ENCODE results near the gene CTNNA2. TPM values are rescaled to one million over a fixed set of nuclear protein-coding genes. Genes with fewer than 3 reads are reported as not detected.

CTNNA2 gene
- total RNA-seq, 2 donors from 2014 or later, result 0.37 to 0.92 TPM

GRCh38 chr2:80546766-80547165 lies 1033.9 kb downstream of the CTNNA2 start:
- ATAC-seq (no peak), DNase-seq (no peak)
- intact Hi-C loops (cut with DNase I, micrococcal nuclease), result no loop called here

DNA sequence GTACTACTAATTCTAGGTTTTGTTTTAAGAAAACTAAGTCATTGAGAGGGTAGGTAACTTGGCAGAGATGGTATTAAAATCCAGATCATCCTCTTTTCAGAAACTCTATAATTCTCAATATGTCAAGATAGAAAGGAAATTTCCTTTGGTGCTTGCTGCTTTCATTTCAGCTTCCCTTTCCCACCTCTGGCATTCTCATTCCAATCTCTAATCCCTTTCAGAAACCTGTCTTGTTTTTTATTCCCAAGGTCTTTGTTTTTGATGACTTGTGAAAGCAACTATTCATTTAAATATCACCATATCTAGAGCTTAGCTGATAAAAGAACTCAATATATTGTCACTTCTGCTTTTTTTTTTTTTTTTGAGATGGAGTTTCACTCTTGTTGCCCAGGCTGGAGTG lies 1034.5 kb downstream of the CTNNA2 start:
- ATAC-seq (no peak), DNase-seq (no peak)
- intact Hi-C loops (cut with DNase I, micrococcal nuclease), result no loop called here

DNA sequence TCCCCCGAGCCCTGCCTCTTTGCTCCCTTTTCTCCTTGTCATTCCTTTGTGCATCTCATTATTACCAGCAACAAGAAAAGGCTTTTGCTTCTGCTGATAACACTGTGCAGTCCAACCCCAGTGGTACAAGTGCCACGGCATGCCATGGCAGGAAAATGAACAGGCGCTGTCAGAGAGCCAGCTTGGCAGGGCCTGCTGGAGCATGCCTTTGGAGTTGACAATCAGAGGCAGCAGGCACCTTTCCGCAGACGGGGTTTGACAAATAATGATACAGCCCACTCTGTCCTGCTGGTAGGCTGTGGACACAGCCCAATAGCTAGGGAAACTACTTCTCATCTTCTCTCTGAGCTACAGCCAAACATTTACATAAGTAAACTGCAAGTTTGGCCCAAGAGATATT lies 1035.6 kb downstream of the CTNNA2 start:
- ATAC-seq, result no peak
- intact Hi-C loops (cut with DNase I, micrococcal nuclease), result no loop called here
- DNase-seq, result no peak

GRCh38 chr2:80549901-80550300 lies 1037.0 kb downstream of the CTNNA2 start:
- no peak for ATAC-seq
- DNase-seq, result no peak
- intact Hi-C loops (cut with DNase I, micrococcal nuclease), result no loop called here

- DNase-seq (no peak), ATAC-seq (no peak)
- intact Hi-C loops (cut with DNase I, micrococcal nuclease), result no loop called here
Measured at GRCh38 chr2:80560326-80560725, 1047.5 kb downstream of the CTNNA2 start.

- ATAC-seq, result no peak
- no peak for DNase-seq
- intact Hi-C loops (cut with DNase I, micrococcal nuclease), result no loop called here
Measured at GRCh38 chr2:80568011-80568410, 1055.2 kb downstream of the CTNNA2 start.

- no peak for DNase-seq
- no peak for ATAC-seq
- intact Hi-C loops (cut with DNase I, micrococcal nuclease), result no loop called here
Measured at GRCh38 chr2:80573167-80573566, 1060.3 kb downstream of the CTNNA2 start.

DNA sequence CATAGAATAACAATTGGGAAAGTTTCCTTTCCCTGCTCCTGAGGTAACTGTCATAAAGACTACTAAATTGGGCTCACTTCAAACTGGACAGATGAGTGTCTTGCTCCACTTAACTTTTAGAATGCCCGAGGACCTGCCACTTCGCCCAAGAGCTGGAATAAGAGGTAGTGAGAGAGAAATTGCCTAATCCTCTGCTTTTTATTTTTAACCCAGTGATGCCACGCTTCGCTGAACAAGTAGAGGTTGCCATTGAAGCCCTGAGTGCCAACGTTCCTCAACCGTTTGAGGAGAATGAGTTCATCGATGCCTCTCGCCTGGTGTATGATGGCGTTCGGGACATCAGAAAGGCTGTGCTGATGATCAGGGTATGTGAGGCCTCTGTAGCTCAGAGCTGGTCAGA lies 1061.1 kb downstream of the CTNNA2 start:
- DNase-seq, result no peak
- intact Hi-C loops (cut with DNase I, micrococcal nuclease), result no loop called here
- no peak for ATAC-seq

- no peak for ATAC-seq
- intact Hi-C loops (cut with DNase I, micrococcal nuclease), result no loop called here
Measured at GRCh38 chr2:80579756-80580155, 1066.9 kb downstream of the CTNNA2 start.

GRCh38 chr2:80591233-80591632 lies 1078.4 kb downstream of the CTNNA2 start:
- no peak for DNase-seq
- intact Hi-C loops (cut with DNase I, micrococcal nuclease), result no loop called here
- no peak for ATAC-seq

More at GRCh38 chr2:80579756-80580155, 1066.9 kb downstream of the CTNNA2 start:
- no peak for DNase-seq

- no peak for DNase-seq
- intact Hi-C loops (cut with DNase I, micrococcal nuclease), result no loop called here
- ATAC-seq, result no peak
Measured at GRCh38 chr2:80592106-80592505, 1079.3 kb downstream of the CTNNA2 start.

DNA sequence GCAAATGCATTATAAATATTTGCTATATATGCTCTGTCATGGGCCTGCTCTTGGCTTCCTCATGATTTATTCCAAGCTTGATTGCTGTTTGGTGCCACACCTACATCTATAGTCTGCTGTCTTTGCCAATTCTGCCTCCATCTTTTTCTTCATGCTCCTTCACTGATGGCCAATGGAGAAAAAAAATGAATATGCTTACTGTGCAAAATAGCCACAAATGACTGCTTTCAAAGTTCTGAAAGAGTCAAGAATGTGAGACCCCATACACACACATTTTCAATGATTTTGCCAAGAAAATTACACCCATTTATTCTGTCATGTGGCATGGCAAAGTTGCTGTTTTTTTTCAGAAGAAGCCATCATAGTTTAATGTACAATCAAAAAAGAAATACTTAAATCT lies 1097.3 kb downstream of the CTNNA2 start:
- DNase-seq, result no peak
- no peak for ATAC-seq
- intact Hi-C loops (cut with DNase I, micrococcal nuclease), result no loop called here

- DNase-seq (no peak), ATAC-seq (no peak)
- intact Hi-C loops (cut with DNase I, micrococcal nuclease), result no loop called here
Measured at GRCh38 chr2:80621656-80622055, 1108.8 kb downstream of the CTNNA2 start.

- ATAC-seq (no peak), DNase-seq (no peak)
- intact Hi-C loops (cut with DNase I, micrococcal nuclease), result no loop called here
Measured at GRCh38 chr2:80624062-80624461, 1111.2 kb downstream of the CTNNA2 start.

DNA sequence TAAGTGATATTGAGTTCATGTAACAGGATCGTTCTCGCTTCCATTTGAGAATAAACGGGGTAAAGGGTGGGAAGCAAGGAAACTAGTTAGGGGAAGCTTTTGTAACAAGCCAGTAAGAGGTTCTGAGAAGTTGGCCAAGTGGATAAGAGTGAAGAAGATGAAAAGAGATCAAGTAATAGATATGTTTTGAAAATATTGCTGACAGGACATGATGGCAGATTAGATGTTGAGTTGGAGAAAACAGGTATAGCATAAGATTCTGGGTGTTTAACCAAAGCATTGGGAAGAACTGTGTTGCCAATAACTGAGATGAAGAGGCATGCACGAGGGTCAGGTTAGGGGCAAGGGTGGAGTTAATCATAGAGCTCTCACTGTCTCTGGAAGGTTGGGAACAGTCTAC lies 1121.7 kb downstream of the CTNNA2 start:
- intact Hi-C loops (cut with DNase I, micrococcal nuclease), result no loop called here

GRCh38 chr2:80638783-80639182 lies 1125.9 kb downstream of the CTNNA2 start:
- DNase-seq (no peak), ATAC-seq (no peak)
- intact Hi-C loops (cut with DNase I, micrococcal nuclease), result no loop called here

More for the DNA sequence above, 1121.7 kb downstream of the CTNNA2 start:
- ATAC-seq (no peak), DNase-seq (no peak)

GRCh38 chr2:80642465-80642864 lies 1129.6 kb downstream of the CTNNA2 start:
- no peak for DNase-seq
- intact Hi-C loops (cut with DNase I, micrococcal nuclease), result no loop called here
- no peak for ATAC-seq

DNA sequence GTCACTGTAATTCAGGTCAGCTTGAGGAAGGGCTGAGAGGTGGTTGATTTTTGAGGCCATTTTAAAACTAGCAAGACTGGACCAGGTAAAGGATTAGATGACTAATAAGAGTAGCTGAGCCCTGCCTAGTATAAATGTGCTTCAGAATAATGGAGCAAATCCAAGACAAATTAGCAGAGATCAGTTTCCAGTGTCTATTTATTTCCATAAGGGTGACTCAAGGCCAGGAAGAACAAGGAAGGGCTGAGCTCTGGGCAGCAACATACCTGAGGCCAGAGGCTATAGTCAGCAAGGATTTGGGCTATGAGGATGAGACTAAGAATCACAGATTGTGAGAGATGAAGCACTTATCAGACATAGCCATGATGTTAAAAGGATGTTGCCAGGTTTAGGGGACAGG lies 1130.7 kb downstream of the CTNNA2 start:
- no peak for ATAC-seq
- no peak for DNase-seq
- intact Hi-C loops (cut with DNase I, micrococcal nuclease), result no loop called here

GRCh38 chr2:80651435-80651834 lies 1138.6 kb downstream of the CTNNA2 start:
- intact Hi-C loops (cut with DNase I, micrococcal nuclease), result no loop called here
- ATAC-seq, result no peak

DNA sequence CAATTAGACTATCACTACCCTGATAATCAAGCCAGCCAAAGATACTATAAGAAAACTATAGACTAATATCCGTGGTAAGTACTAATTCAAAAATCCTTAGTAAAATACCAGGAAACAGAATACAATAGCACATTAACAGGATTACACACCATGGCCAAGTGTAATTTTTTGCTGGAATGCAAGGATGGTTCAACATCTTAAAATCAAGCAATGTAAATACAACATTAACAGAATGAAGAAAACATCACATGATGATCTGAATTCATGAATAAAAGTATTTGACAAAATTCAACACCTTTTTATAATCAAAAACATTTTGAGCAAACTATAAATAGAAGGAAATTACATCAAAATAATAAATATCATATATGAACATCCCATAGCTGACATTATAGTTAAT lies 1142.4 kb downstream of the CTNNA2 start:
- no peak for DNase-seq
- no peak for ATAC-seq
- intact Hi-C loops (cut with DNase I, micrococcal nuclease), result no loop called here

More at GRCh38 chr2:80651435-80651834, 1138.6 kb downstream of the CTNNA2 start:
- no peak for DNase-seq

GRCh38 chr2:80670763-80671162 lies 1157.9 kb downstream of the CTNNA2 start:
- intact Hi-C loops (cut with DNase I, micrococcal nuclease), result no loop called here
- no peak for ATAC-seq
- no peak for DNase-seq

- intact Hi-C loops (cut with DNase I, micrococcal nuclease), result no loop called here
- no peak for ATAC-seq
Measured at GRCh38 chr2:80687524-80687923, 1174.7 kb downstream of the CTNNA2 start.

More at GRCh38 chr2:80687524-80687923, 1174.7 kb downstream of the CTNNA2 start:
- no peak for DNase-seq

Measured in left colon (tissue), 2 donors.